Naive thymus-derived CD4-positive, alpha-beta T cell (primary cell): ENCODE data around the gene ZBTB7C. TPM values are rescaled to one million over a fixed set of nuclear protein-coding genes. Genes with fewer than 3 reads are reported as not detected.

ENCODE experiments used
- ATAC-seq: fragments of 150-1000 bp; cut with Tn5 transposase; 2 replicates; pipeline ENCODE4 v1.10.0; 2021; ENCODE audit warnings: mild to moderate bottlenecking, moderate library complexity
- CTCF ChIA-PET: fragments of 350-600 bp; sonication (Branson Sonifier 250); formaldehyde crosslinking; loops from one replicate; lab custom pipeline; 2021; ENCODE audit warnings: antibody characterized with exemption; lab: Charles Lee
- POLR2A ChIA-PET: fragments of 350-600 bp; sonication (Branson Sonifier 250); formaldehyde crosslinking; loops from one replicate; lab custom pipeline; 2021; ENCODE audit warnings: antibody characterized with exemption, inconsistent platforms; lab: Charles Lee
- DNase-seq, 9 donors: peaks; one replicate each; pipeline versions ENCODE4 v3.0.0 to v3.0.0-alpha.2; 2020 to 2022; ENCODE audit warnings: mixed read lengths in 1 of 9
- H3K27ac ChIP-seq: one replicate; pipeline ENCODE4 v1.7.0; 2013; ENCODE audit warnings: mild to moderate bottlenecking, low read depth, low read length, moderate library complexity
- H3K27me3 ChIP-seq, 2 donors: one replicate each; pipeline ENCODE4 v1.7.0; 2013; ENCODE audit warnings: low read length in 2 of 2, mild to moderate bottlenecking in 2 of 2, moderate library complexity in 2 of 2; ENCODE audit not compliant: control insufficient read depth in 2 of 2, insufficient read depth in 2 of 2
- H3K36me3 ChIP-seq, 3 experiments: 1 replicate in 2 of 3; 2 replicates in 1 of 3; pipeline ENCODE4 v1.7.0; 2013; ENCODE audit warnings: low read length in 3 of 3, mild to moderate bottlenecking in 3 of 3, moderate library complexity in 1 of 3; ENCODE audit not compliant: insufficient read depth in 3 of 3, control insufficient read depth in 2 of 3
- H3K4me1 ChIP-seq, 2 donors: one replicate each; pipeline ENCODE4 v1.7.0; 2013; ENCODE audit warnings: low read length in 2 of 2, mild to moderate bottlenecking in 2 of 2, moderate library complexity in 1 of 2; ENCODE audit not compliant: control insufficient read depth in 2 of 2, insufficient read depth in 2 of 2
- H3K4me3 ChIP-seq: 2 replicates; pipeline ENCODE4 v1.7.0; 2013; ENCODE audit warnings: mild to moderate bottlenecking, low read length
- H3K9me3 ChIP-seq, 3 experiments: 1 replicate in 2 of 3; 2 replicates in 1 of 3; pipeline ENCODE4 v1.7.0; 2013; ENCODE audit warnings: low read length in 3 of 3; ENCODE audit not compliant: control insufficient read depth in 2 of 3
- H3K27ac Mint-ChIP-seq, 9 donors: one replicate each; pipeline ENCODE4 v1.8.0; 2020 to 2022; ENCODE audit warnings: mixed read lengths in 9 of 9, mild to moderate bottlenecking in 8 of 9, moderate library complexity in 5 of 9, inconsistent platforms in 2 of 9
- H3K27me3 Mint-ChIP-seq, 5 donors: one replicate each; pipeline ENCODE4 v1.8.0; 2021 to 2022; ENCODE audit warnings: mixed read lengths in 5 of 5, mild to moderate bottlenecking in 1 of 5
- H3K36me3 Mint-ChIP-seq, 5 donors: one replicate each; pipeline ENCODE4 v1.8.0; 2020 to 2022; ENCODE audit warnings: mixed read lengths in 5 of 5, mild to moderate bottlenecking in 3 of 5, inconsistent platforms in 1 of 5
- H3K4me1 Mint-ChIP-seq, 7 donors: one replicate each; pipeline ENCODE4 v1.8.0; 2020 to 2022; ENCODE audit warnings: mixed read lengths in 7 of 7, mild to moderate bottlenecking in 3 of 7, inconsistent platforms in 1 of 7
- H3K4me3 Mint-ChIP-seq, 10 donors: one replicate each; pipeline ENCODE4 v1.8.0; 2020 to 2022; ENCODE audit warnings: mild to moderate bottlenecking in 10 of 10, mixed read lengths in 10 of 10, moderate library complexity in 6 of 10, inconsistent platforms in 2 of 10
- H3K9me3 Mint-ChIP-seq, 11 donors: one replicate each; pipeline ENCODE4 v1.8.0; 2020 to 2022; ENCODE audit warnings: mixed read lengths in 11 of 11, mild to moderate bottlenecking in 4 of 11, inconsistent platforms in 1 of 11, moderate library complexity in 1 of 11
- intact Hi-C, 2 donors: fragments of 100-400 bp; cut with micrococcal nuclease; formaldehyde crosslinking; loops; one replicate each; pipeline ENCODE4 v1.15.1; 2023
- polyA plus RNA-seq, 2 donors: library from polyadenylated mRNA; unstranded; fragments of 300-500 nt; fragmentation: Illumina TruSeq; gene quantifications; one replicate each; pipeline ENCODE4 v1.2.3, GENCODE V29; 2021
- total RNA-seq, 6 experiments: library from RNA in 5 of 6; stranded (reverse) in 5 of 6; gene quantifications; 1 replicate in 5 of 6; 2 replicates in 1 of 6; pipeline ENCODE4 v1.2.3 and lab custom pipeline; 2021 to 2026

The ZBTB7C gene
- total and polyA plus RNA-seq, 7 experiments from 2014 or later, result 0.51 TPM; not detected in 6

DNA sequence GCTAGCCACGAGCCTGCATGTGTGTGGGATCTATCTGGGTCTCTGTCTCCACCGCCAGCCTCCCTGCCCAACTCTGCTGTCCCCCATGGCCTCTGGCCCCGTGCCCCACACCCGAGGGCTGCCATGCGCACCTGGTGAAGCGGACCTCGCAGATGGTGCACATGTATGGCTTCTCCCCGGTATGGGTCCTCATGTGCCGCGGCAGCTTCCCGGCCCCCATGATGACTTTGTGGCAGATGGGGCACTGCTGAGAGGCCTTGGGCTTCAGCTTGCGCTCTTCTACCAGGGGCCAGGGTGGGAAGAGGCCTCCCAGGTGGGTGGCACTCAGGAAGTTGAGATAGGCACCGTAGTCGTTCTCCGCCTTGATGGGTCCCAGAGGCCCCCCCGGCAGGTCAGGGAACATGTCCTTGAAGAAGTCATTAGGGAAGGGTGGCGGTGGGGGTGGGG lies 369.4 kb downstream of the ZBTB7C start:
- H3K27me3 Mint-ChIP-seq, result peaks cover 0 to 11% (median 6%) of the 10 kb centered on the region in 5 donors
- no peaks in the 10 kb centered on the region for H3K36me3 ChIP-seq
- no peaks in the 10 kb centered on the region for H3K4me1 ChIP-seq
- no peak overlapping the region for H3K4me3 ChIP-seq
- no peak overlapping the region for H3K27ac Mint-ChIP-seq
- CTCF ChIA-PET, result no interaction called here
- ATAC-seq (no peak), DNase-seq (no peak)
- H3K9me3 ChIP-seq, result no peaks in the 10 kb centered on the region
- POLR2A ChIA-PET, result no interaction called here
- H3K27me3 ChIP-seq, result no peaks in the 10 kb centered on the region
- no peak overlapping the region for H3K4me3 Mint-ChIP-seq
- intact Hi-C loops, result no loop called here
- no peaks in the 10 kb centered on the region for H3K4me1 Mint-ChIP-seq
- peaks cover 0 to 12% (median 0%) of the 10 kb centered on the region in 11 donors for H3K9me3 Mint-ChIP-seq
- H3K36me3 Mint-ChIP-seq, result no peaks in the 10 kb centered on the region
- H3K27ac ChIP-seq, result no peak overlapping the region

DNA sequence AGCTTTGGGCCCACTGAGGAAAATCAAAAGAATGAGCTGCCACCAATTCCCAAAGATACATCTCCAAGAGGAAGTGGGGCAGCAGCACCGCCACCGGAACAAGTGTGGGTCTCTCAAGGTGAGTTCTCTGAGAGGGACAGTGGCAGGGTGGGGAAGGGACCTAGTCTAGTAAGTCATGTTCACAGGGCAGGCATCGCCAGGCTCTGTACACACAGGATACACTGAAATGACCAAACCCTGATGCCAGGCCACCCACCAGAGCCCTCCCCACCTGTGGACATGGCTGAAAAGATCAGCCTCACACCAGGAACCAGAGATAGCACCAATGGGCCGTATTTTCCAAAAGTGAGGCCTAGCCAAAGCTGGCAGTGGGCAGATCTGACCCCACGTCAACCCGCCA lies 370.5 kb downstream of the ZBTB7C start:
- peaks cover 0 to 11% (median 5%) of the 10 kb centered on the region in 5 donors for H3K27me3 Mint-ChIP-seq
- DNase-seq, result no peak
- no peaks in the 10 kb centered on the region for H3K4me1 Mint-ChIP-seq
- POLR2A ChIA-PET, result no interaction called here
- CTCF ChIA-PET, result no interaction called here
- intact Hi-C loops, result no loop called here
- ATAC-seq, result no peak
- no peak overlapping the region for H3K4me3 ChIP-seq
- H3K36me3 Mint-ChIP-seq, result no peaks in the 10 kb centered on the region
- no peak overlapping the region for H3K27ac ChIP-seq
- H3K9me3 Mint-ChIP-seq, result peaks cover 0 to 10% (median 0%) of the 10 kb centered on the region in 11 donors
- H3K4me1 ChIP-seq, result no peaks in the 10 kb centered on the region
- H3K4me3 Mint-ChIP-seq, result no peak overlapping the region
- H3K9me3 ChIP-seq, result no peaks in the 10 kb centered on the region
- no peak overlapping the region for H3K27ac Mint-ChIP-seq
- H3K36me3 ChIP-seq, result no peaks in the 10 kb centered on the region
- H3K27me3 ChIP-seq, result no peaks in the 10 kb centered on the region

DNA sequence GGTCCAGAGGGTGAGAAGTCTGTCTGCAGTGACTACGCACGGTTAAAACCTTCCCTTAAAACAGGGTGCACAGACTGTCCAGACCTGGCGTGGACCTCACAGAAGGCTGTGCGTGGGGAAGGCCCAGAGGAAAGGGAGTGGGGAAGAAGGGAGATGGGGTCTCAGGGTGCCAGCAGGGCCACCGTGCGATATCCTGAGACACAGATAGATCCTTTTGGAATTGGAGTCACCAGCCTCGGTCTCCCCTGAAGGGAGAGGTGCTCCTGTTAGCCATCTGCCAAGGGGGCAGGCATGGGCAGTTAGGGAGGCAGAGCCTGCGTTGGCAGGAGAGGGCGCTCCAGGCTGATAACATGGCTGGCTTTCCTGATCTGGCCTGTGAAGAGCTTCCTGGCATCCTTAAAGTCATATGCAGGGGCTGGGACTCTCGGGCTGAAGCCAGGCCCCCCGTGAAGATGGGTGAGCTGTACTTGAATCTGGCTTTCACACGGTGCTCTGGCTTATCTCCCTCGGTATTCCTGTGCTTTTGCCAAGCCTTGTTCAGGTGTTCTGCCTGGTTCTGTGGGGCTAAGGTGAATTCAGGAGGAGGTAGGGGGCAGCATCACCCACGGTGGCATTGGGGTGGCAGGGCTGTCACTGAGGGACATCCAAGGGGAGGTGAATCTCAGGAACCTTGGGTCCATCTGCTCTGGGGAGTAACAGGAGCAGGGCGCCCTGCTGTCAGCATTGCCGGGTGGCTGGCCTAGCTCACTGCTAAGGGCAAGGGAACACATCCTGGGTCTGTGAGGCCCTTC lies 371.5 kb downstream of the ZBTB7C start:
- no peak overlapping the region for H3K4me3 Mint-ChIP-seq
- DNase-seq, result no peak
- H3K9me3 ChIP-seq, result no peaks in the 10 kb centered on the region
- H3K36me3 Mint-ChIP-seq, result no peaks in the 10 kb centered on the region
- intact Hi-C loops, result no loop called here
- H3K4me1 Mint-ChIP-seq, result no peaks in the 10 kb centered on the region
- peaks cover 0 to 5% (median 0%) of the 10 kb centered on the region in 5 donors for H3K27me3 Mint-ChIP-seq
- no peaks in the 10 kb centered on the region for H3K36me3 ChIP-seq
- ChIA-PET CTCF (interaction anchor here (0.6 kb wide), 1 partner anchor 451 kb away, joined by 4 read pairs; no protein-coding TSS in a partner anchor), POLR2A (interaction anchor here (0.6 kb wide), 1 partner anchor 8 kb away, joined by 4 read pairs; no protein-coding TSS in a partner anchor)
- H3K4me3 ChIP-seq, result no peak overlapping the region
- no peaks in the 10 kb centered on the region for H3K4me1 ChIP-seq
- H3K27ac Mint-ChIP-seq, result no peak overlapping the region
- no peaks in the 10 kb centered on the region for H3K27me3 ChIP-seq
- H3K9me3 Mint-ChIP-seq, result peaks cover 0 to under 1% (median 0%) of the 10 kb centered on the region in 11 donors
- ATAC-seq, result no peak
- H3K27ac ChIP-seq, result no peak overlapping the region

DNA sequence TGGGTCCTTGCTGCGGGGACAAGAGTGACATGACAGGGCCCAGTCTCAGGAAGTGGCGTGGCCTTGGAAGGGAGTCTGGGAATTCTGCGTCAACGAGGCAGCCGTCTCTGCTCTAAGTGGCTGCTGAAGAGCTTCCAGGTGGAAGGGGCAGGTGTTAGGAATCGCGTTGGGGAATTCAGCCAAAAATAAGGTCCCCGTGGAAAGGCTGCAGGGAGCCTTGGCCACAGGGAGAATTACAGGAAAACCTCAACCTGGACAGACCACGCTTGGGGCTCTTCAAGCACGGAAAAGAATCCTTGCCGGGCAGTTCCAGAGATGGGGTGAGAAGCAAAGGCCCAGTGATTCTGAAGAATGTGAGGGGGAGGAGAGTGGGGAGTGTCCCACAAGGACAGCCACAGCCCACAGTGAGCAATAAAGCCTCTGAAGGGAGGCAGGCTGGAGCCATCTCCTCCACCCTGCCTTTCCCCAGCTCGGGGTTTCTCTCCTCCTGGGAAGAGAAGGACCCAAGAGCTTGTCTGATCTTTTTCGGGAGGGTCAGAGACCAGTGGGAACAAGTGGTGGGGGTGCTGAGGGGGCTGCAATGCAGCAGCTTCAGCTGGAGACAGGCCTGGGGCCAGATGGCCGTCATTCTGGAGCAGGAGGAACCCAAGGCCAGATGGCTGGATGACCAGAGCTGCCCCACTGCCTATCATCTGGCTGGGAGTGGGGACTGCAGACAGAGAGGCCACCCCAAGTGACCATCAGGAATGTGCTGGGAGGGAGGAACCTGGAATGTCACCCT lies 372.4 kb downstream of the ZBTB7C start:
- no peaks in the 10 kb centered on the region for H3K36me3 ChIP-seq
- peak overlapping the region in 1 of 9 donors; percentile 29 for H3K27ac Mint-ChIP-seq

DNA sequence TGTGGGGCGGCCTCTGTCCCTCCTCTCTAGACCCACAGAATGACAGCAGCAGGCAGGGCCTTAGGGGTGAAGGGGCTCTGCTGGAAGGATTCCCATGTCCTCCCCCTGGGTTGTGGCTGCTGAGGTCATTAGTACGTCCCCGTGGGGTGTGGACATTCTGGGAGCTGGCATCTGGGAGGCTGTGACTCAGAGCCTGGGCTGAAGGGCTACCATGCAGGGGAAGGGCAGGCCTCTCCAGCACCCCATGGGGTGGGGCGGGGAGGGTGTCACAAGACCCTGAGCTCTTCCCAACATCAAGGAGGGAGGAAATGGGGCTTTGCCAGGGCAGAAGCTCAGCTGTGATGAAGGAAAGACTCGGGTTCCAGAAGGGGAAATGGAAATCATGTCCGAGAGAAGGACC lies 373.0 kb downstream of the ZBTB7C start:
- Histone ChIP-seq H3K36me3 (no peaks in the 10 kb centered on the region), H3K27ac (no peak overlapping the region), H3K4me1 (no peaks in the 10 kb centered on the region), H3K4me3 (no peak overlapping the region), H3K9me3 (no peaks in the 10 kb centered on the region), H3K27me3 (no peaks in the 10 kb centered on the region)
- Mint-ChIP-seq H3K4me1 (no peaks in the 10 kb centered on the region), H3K27me3 (no peaks in the 10 kb centered on the region), H3K36me3 (no peaks in the 10 kb centered on the region), H3K27ac (peak overlapping the region in 1 of 9 donors; percentile 29), H3K4me3 (no peak overlapping the region), H3K9me3 (no peaks in the 10 kb centered on the region)
- DNase-seq, result no peak
- no peak for ATAC-seq
- CTCF ChIA-PET, result no interaction called here
- POLR2A ChIA-PET, result no interaction called here
- intact Hi-C loops, result no loop called here

More for the DNA sequence above, 372.4 kb downstream of the ZBTB7C start:
- DNase-seq (no peak), ATAC-seq (no peak)
- ChIA-PET CTCF (no interaction called here), POLR2A (no interaction called here)
- no peaks in the 10 kb centered on the region for H3K4me1 Mint-ChIP-seq
- no peaks in the 10 kb centered on the region for H3K36me3 Mint-ChIP-seq
- Histone ChIP-seq H3K4me1 (no peaks in the 10 kb centered on the region), H3K27me3 (no peaks in the 10 kb centered on the region), H3K9me3 (no peaks in the 10 kb centered on the region), H3K4me3 (no peak overlapping the region), H3K27ac (no peak overlapping the region)
- H3K4me3 Mint-ChIP-seq, result no peak overlapping the region
- H3K9me3 Mint-ChIP-seq, result no peaks in the 10 kb centered on the region
- peaks cover 0 to under 1% (median 0%) of the 10 kb centered on the region in 5 donors for H3K27me3 Mint-ChIP-seq
- intact Hi-C loops, result no loop called here

DNA sequence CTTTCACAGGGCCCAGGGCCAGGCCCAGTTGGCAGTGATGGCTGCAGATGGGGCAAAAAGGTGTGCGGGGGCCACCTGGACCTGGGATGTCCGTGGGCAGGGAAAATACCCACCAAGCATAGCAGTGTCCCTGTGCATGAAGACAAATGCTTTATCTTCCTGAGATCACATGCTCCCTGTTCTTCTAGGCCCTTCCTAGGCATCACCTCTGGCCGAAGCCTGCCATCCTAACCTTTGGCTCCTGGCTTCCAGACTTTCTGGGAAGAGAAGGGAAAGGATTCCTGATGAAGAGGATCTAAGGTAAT lies 373.7 kb downstream of the ZBTB7C start:
- Histone ChIP-seq H3K9me3 (no peaks in the 10 kb centered on the region), H3K4me3 (no peak overlapping the region), H3K4me1 (no peaks in the 10 kb centered on the region), H3K27ac (no peak overlapping the region), H3K27me3 (no peaks in the 10 kb centered on the region), H3K36me3 (no peaks in the 10 kb centered on the region)
- CTCF ChIA-PET, result no interaction called here
- POLR2A ChIA-PET, result no interaction called here
- no peaks in the 10 kb centered on the region for H3K27me3 Mint-ChIP-seq
- H3K36me3 Mint-ChIP-seq, result no peaks in the 10 kb centered on the region
- intact Hi-C loops, result no loop called here
- DNase-seq, result no peak
- H3K9me3 Mint-ChIP-seq, result no peaks in the 10 kb centered on the region
- no peak overlapping the region for H3K27ac Mint-ChIP-seq
- H3K4me1 Mint-ChIP-seq, result no peaks in the 10 kb centered on the region
- H3K4me3 Mint-ChIP-seq, result no peak overlapping the region
- ATAC-seq, result no peak
